Endometrial microvascular endothelial cells (primary cell): Measurements from ENCODE around the gene DCAF10. TPM values are rescaled to one million over a fixed set of nuclear protein-coding genes. Genes with fewer than 3 reads are reported as not detected.

Experiments used
- in situ Hi-C: cut with HindIII; loops from 2 replicates; pipeline ENCODE4 v1.10.0; 2017; ENCODE audit warnings: low sequenced_read_pairs, low pct_unique_long_range_greater_than_20kb; ENCODE audit errors: inconsistent ontology term
- total RNA-seq: library from RNA; depleted of rRNA; stranded (reverse); fragments of >200 nt; gene quantifications from one replicate; pipeline ENCODE4 v1.2.3, GENCODE V29; 2015; ENCODE audit errors: inconsistent ontology term

Gene DCAF10
- total RNA-seq, 1 donor from 2014 or later, result 10.8 TPM

- in situ Hi-C loops, result no loop called here
Measured at GRCh38 chr9:37916471-37917312, 116.1 kb downstream of the DCAF10 start.

Other genes with a start within 250 kb of the DCAF10 start
- gene FBXO10, start 224.4 kb upstream of the DCAF10 start, total RNA-seq, result 7.5 TPM
- gene TOMM5, start 208.2 kb upstream of the DCAF10 start, total RNA-seq, result 150 TPM
- gene FRMPD1, start 149.8 kb upstream of the DCAF10 start, total RNA-seq, result not detected
- 4.0 TPM for gene TRMT10B, start 47.0 kb upstream of the DCAF10 start, total RNA-seq
- 20.8 TPM for gene EXOSC3, start 15.7 kb upstream of the DCAF10 start, total RNA-seq
- gene SLC25A51, start 103.3 kb downstream of the DCAF10 start, total RNA-seq, result 50.9 TPM